Immature natural killer cell (primary cell): ENCODE results near the gene KIAA1549. TPM values are rescaled to one million over a fixed set of nuclear protein-coding genes. Genes with fewer than 3 reads are reported as not detected.

Source experiments
- DNase-seq, 3 donors: peaks; one replicate each; pipeline ENCODE4 v3.0.0; 2022; ENCODE audit warnings: mixed read lengths in 1 of 3
- H3K27ac Mint-ChIP-seq, 6 donors: one replicate each; pipeline ENCODE4 v1.8.0; 2020; ENCODE audit warnings: mixed read lengths in 6 of 6, mild to moderate bottlenecking in 5 of 6, inconsistent platforms in 4 of 6, moderate library complexity in 3 of 6
- H3K27me3 Mint-ChIP-seq, 3 donors: one replicate each; pipeline ENCODE4 v1.8.0; 2020 to 2021; ENCODE audit warnings: low read depth in 3 of 3, mild to moderate bottlenecking in 3 of 3, mixed read lengths in 3 of 3, moderate library complexity in 3 of 3, inconsistent platforms in 1 of 3
- H3K36me3 Mint-ChIP-seq, 3 donors: one replicate each; pipeline ENCODE4 v1.8.0; 2020; ENCODE audit warnings: mixed read lengths in 3 of 3, inconsistent platforms in 2 of 3, mild to moderate bottlenecking in 2 of 3
- H3K4me1 Mint-ChIP-seq, 2 donors: one replicate each; pipeline ENCODE4 v1.8.0; 2020; ENCODE audit warnings: inconsistent platforms in 2 of 2, mild to moderate bottlenecking in 2 of 2, mixed read lengths in 2 of 2, moderate library complexity in 1 of 2
- H3K4me3 Mint-ChIP-seq, 5 donors: one replicate each; pipeline ENCODE4 v1.8.0; 2020; ENCODE audit warnings: mild to moderate bottlenecking in 5 of 5, mixed read lengths in 5 of 5, inconsistent platforms in 3 of 5, moderate library complexity in 3 of 5
- H3K9me3 Mint-ChIP-seq, 6 donors: one replicate each; pipeline ENCODE4 v1.8.0; 2020; ENCODE audit warnings: mild to moderate bottlenecking in 6 of 6, mixed read lengths in 6 of 6, inconsistent platforms in 4 of 6, moderate library complexity in 3 of 6
- polyA plus RNA-seq, 3 donors: library from polyadenylated mRNA; unstranded; fragments of 300-500 nt; fragmentation: Illumina TruSeq; gene quantifications; one replicate each; pipeline ENCODE4 v1.2.3, GENCODE V29; 2021

KIAA1549 gene
- polyA plus RNA-seq, 3 donors from 2014 or later, result 0.04 TPM; not detected in 2

DNA sequence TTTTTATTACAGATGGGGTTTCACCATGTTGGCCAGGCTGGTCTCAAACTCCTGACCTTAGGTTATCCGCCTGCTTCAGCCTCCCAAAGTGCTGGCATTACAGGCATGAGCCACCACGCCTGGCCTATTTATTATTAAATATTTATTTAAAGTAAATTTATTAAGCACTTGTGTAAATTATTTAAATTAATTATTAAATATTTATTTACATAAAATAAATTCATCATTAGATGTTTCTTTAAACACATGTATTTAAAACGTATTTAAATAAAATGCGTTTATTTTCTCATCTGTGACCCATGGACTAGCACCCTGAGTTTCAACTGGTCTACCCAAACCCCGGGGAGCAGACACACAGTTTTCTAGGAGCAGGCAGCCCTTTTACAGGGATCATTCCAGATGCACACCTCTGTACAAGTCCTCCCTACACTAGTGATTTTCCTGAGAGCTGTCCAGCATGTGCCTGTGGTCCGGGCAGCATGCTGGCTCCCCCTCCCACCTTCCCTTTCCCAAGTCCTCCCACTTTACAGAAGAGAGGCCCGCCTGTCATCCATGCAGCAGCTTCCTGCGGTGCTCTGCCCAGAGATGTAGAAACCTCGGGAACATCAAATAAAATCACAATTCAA, 94.0 kb downstream of the KIAA1549 start:
- Mint-ChIP-seq H3K4me1 (peaks cover 6 to 7% of the 10 kb centered on the region in 2 donors), H3K4me3 (no peak overlapping the region), H3K36me3 (peaks cover 0 to 3% (median 0%) of the 10 kb centered on the region in 3 donors), H3K9me3 (no peaks in the 10 kb centered on the region), H3K27ac (peak overlapping the region in 2 of 6 donors; percentile 1 to 41), H3K27me3 (peaks cover 4% of the 10 kb centered on the region in 3 donors)
- no peak for DNase-seq

DNA sequence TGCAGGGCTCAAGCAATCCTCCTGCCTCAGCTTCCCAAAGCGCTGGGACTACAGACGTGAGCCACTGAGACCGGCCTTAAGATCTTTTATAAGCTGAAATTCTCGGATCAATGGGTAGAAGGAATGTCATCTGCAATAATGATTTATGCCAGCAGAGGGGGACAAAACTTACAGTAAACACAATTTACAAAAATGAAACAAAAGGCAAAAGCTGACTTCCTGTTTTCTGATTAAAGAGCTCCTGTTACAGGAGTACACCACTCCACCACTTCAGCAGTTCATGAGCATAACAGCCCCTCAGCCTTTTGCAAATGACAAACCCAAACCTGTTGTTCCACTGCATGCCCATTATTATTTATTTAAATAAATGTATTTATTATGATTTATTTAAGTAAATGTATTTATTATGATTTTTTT, 94.7 kb downstream of the KIAA1549 start:
- H3K4me1 Mint-ChIP-seq, result peaks cover 6 to 7% of the 10 kb centered on the region in 2 donors
- H3K4me3 Mint-ChIP-seq, result peak overlapping the region; percentile 39 to 76 (median 61)
- DNase-seq, result peak; percentile 60 to 69 (median 64)
- peaks cover 0 to 6% (median 0%) of the 10 kb centered on the region in 3 donors for H3K36me3 Mint-ChIP-seq
- H3K9me3 Mint-ChIP-seq, result no peaks in the 10 kb centered on the region
- peaks cover 2 to 5% (median 4%) of the 10 kb centered on the region in 3 donors for H3K27me3 Mint-ChIP-seq
- H3K27ac Mint-ChIP-seq, result peak overlapping the region; percentile 55 to 92 (median 85)

- Mint-ChIP-seq H3K36me3 (peaks cover 0 to 6% (median 0%) of the 10 kb centered on the region in 3 donors), H3K4me3 (no peak overlapping the region), H3K4me1 (peaks cover 6 to 7% of the 10 kb centered on the region in 2 donors), H3K27ac (peak overlapping the region in 1 of 6 donors; percentile 53), H3K27me3 (peaks cover 0 to 5% (median 2%) of the 10 kb centered on the region in 3 donors), H3K9me3 (no peaks in the 10 kb centered on the region)
- DNase-seq, result no peak
These were observed 95.6 kb downstream of the KIAA1549 start for GRCh38 chr7:138885383-138886147.

DNA sequence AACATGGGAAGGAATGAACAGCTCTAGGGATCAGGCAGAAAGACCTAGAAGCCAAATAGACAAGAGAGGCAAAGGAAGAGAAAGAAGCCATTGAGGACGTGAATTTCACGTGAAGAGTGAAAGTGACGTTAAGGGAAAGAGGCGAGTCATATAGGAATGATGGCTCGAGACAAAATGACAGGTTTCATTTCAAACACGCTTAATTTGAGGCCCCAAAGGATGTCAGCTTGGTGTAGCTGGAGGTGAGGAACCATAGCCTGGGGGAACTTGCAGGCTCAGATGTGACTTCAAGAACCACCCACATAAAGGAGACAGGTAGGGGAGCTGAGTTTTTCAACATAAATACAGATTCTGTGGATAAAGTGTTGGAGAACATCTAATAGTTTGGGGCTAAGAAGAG, 98.9 kb downstream of the KIAA1549 start:
- Mint-ChIP-seq H3K27me3 (peaks cover 0 to 5% (median 2%) of the 10 kb centered on the region in 3 donors), H3K4me3 (no peak overlapping the region), H3K4me1 (peaks cover 6 to 7% of the 10 kb centered on the region in 2 donors), H3K9me3 (no peaks in the 10 kb centered on the region), H3K27ac (peak overlapping the region in 1 of 6 donors; percentile 12), H3K36me3 (peaks cover 0 to 6% (median 0%) of the 10 kb centered on the region in 3 donors)
- no peak for DNase-seq

- Mint-ChIP-seq H3K9me3 (no peaks in the 10 kb centered on the region), H3K4me1 (peaks cover 5 to 6% of the 10 kb centered on the region in 2 donors), H3K36me3 (peaks cover 0 to 6% (median 0%) of the 10 kb centered on the region in 3 donors), H3K27ac (peak overlapping the region in 1 of 6 donors; percentile 17), H3K27me3 (peaks cover 0 to 5% (median 4%) of the 10 kb centered on the region in 3 donors), H3K4me3 (no peak overlapping the region)
- no peak for DNase-seq
These were observed 99.5 kb downstream of the KIAA1549 start for GRCh38 chr7:138881579-138882188.

- peaks cover 0 to 6% (median 0%) of the 10 kb centered on the region in 3 donors for H3K36me3 Mint-ChIP-seq
- H3K4me3 Mint-ChIP-seq, result no peak overlapping the region
- no peak for DNase-seq
- no peaks in the 10 kb centered on the region for H3K9me3 Mint-ChIP-seq
- peak overlapping the region in 1 of 6 donors; percentile 17 for H3K27ac Mint-ChIP-seq
- H3K4me1 Mint-ChIP-seq, result peaks cover 6 to 8% of the 10 kb centered on the region in 2 donors
- H3K27me3 Mint-ChIP-seq, result peaks cover 0 to 4% (median 3%) of the 10 kb centered on the region in 3 donors
These were observed 100.2 kb downstream of the KIAA1549 start for GRCh38 chr7:138880881-138881578.

DNA sequence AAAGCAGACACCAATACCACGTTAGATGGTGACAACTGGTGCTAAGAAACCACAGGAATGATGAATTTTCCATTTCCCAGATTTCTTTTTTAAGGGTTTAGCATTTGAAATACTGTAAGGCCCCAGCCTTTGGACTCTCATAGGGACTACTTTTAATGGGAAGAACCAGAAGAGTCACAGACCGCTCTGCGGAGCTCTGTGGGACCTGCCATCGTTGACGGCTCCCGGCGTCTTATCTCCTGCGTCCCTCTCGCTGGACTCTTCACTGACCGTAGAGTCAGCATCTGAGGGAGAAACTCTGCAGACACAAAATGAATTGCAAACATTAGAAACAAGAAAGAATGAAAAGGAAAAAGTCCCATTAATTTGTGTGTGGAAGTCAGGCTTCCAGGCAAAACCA, 101.8 kb downstream of the KIAA1549 start:
- H3K36me3 Mint-ChIP-seq, result peaks cover 0 to 6% (median 0%) of the 10 kb centered on the region in 3 donors
- H3K4me3 Mint-ChIP-seq, result no peak overlapping the region
- H3K4me1 Mint-ChIP-seq, result peaks cover 12 to 15% of the 10 kb centered on the region in 2 donors
- no peaks in the 10 kb centered on the region for H3K9me3 Mint-ChIP-seq
- DNase-seq, result no peak
- H3K27ac Mint-ChIP-seq, result peak overlapping the region in 2 of 6 donors; percentile 3 to 25
- peaks cover 0 to 8% (median 6%) of the 10 kb centered on the region in 3 donors for H3K27me3 Mint-ChIP-seq

DNA sequence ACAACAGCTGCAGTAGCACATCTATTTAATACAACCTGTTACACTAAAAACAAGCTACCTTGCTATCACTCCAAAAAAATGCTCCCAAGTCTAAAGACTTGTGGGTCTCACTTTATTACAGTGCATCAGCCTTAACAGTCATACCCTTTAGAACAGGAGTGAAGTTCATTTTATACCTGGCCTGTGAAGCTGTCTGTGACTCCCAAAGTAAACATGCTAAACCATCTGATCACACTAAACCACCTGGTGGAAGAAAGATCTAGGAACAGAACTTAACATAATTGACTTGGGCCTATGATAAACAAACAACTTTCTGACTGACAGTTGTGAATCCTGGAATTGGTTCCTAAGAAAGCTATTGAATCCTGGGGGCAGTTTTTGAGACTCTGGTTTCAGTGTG, 102.3 kb downstream of the KIAA1549 start:
- H3K9me3 Mint-ChIP-seq, result no peaks in the 10 kb centered on the region
- no peak overlapping the region for H3K4me3 Mint-ChIP-seq
- no peak for DNase-seq
- peak overlapping the region in 3 of 6 donors; percentile 25 to 53 (median 30) for H3K27ac Mint-ChIP-seq
- peaks cover 12 to 15% of the 10 kb centered on the region in 2 donors for H3K4me1 Mint-ChIP-seq
- peaks cover 0 to 8% (median 6%) of the 10 kb centered on the region in 3 donors for H3K27me3 Mint-ChIP-seq
- H3K36me3 Mint-ChIP-seq, result peaks cover 0 to 6% (median 0%) of the 10 kb centered on the region in 3 donors

GRCh38 chr7:138878051-138878450, 103.1 kb downstream of the KIAA1549 start:
- Mint-ChIP-seq H3K36me3 (peaks cover 0 to 6% (median 0%) of the 10 kb centered on the region in 3 donors), H3K27ac (peak overlapping the region in 2 of 6 donors; percentile 25 to 36), H3K9me3 (no peaks in the 10 kb centered on the region), H3K4me3 (no peak overlapping the region), H3K4me1 (peaks cover 12 to 15% of the 10 kb centered on the region in 2 donors), H3K27me3 (peaks cover 0 to 8% (median 6%) of the 10 kb centered on the region in 3 donors)
- DNase-seq, result no peak

DNA sequence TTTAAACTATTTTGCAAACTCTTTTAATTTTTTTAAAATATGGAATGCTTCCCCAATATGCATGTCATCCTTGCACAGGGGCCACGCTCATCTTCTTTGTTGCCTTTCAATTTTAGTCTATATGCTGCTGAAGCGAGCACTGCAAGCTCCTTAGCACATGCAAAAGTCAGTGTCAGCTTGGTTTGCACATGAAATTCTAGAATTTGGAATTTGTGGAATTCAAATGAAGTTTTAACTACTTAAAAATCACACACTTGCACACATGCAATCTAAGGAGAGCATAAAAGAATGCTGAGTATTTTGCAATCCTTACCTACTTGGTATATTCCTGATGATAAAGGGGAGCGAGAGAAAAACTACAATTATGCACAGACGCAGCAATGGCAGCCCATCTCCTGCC, 104.9 kb downstream of the KIAA1549 start:
- no peak for DNase-seq
- H3K4me3 Mint-ChIP-seq, result peak overlapping the region in 1 of 5 donors; percentile 38
- H3K36me3 Mint-ChIP-seq, result peaks cover 0 to 2% (median 0%) of the 10 kb centered on the region in 3 donors
- no peaks in the 10 kb centered on the region for H3K9me3 Mint-ChIP-seq
- H3K4me1 Mint-ChIP-seq, result peaks cover 12 to 15% of the 10 kb centered on the region in 2 donors
- peak overlapping the region in 5 of 6 donors; percentile 34 to 80 (median 64) for H3K27ac Mint-ChIP-seq
- H3K27me3 Mint-ChIP-seq, result peaks cover 0 to 8% (median 3%) of the 10 kb centered on the region in 3 donors

- peaks cover 12 to 15% of the 10 kb centered on the region in 2 donors for H3K4me1 Mint-ChIP-seq
- peaks cover 0 to 8% (median 3%) of the 10 kb centered on the region in 3 donors for H3K27me3 Mint-ChIP-seq
- H3K9me3 Mint-ChIP-seq, result no peaks in the 10 kb centered on the region
- H3K36me3 Mint-ChIP-seq, result peaks cover 0 to 4% (median 0%) of the 10 kb centered on the region in 3 donors
- peak; percentile 74 to 81 (median 79) for DNase-seq
- H3K4me3 Mint-ChIP-seq, result peak overlapping the region in 2 of 5 donors; percentile 14 to 38
- H3K27ac Mint-ChIP-seq, result peak overlapping the region; percentile 56 to 80 (median 70)
These were observed 105.4 kb downstream of the KIAA1549 start for GRCh38 chr7:138875794-138876193.

DNA sequence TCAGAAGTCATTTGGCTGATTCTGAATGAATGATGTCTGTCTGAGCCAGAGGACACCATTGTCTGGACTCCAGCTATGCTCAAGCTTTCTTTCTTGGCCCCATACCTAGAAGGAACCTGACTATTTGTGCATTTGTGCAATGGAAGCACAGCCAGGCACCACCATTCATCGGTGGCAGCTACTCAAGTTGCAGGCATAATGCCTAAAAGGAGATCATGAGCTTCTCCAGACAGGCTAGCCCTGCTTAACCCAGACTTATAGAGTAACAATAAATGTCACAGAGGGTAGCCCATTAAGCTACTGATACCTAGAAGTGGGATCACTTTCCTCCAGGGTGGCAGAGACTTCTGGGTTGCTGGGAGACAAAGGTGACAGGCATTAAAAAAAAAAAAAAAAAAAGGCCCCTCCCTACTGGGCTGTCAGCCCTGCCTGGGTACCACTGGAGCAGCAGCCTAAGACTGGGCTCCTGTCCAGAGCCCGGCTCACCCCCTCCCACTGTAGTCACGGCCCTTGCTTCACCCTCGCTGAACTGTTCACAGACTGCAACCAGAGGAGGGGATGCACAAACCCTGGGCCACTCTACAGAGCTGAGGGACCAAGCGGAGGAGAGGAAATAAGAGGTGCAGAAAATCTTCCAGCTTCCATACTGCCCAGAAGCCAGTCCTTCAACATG, 107.8 kb downstream of the KIAA1549 start:
- Mint-ChIP-seq H3K9me3 (no peaks in the 10 kb centered on the region), H3K27ac (peak overlapping the region in 1 of 6 donors; percentile 11), H3K4me1 (peaks cover 12 to 15% of the 10 kb centered on the region in 2 donors), H3K36me3 (peaks cover 0 to 4% (median 0%) of the 10 kb centered on the region in 3 donors), H3K27me3 (peaks cover 3 to 11% (median 3%) of the 10 kb centered on the region in 3 donors), H3K4me3 (no peak overlapping the region)
- no peak for DNase-seq
